ENCODE measurements around the gene KSR2.
A peak's percentile ranks its signal among the peaks of the same experiment; 100 is the strongest.
"Not testable (repeated sequence)": the region's sequence is repeated elsewhere in the genome, so short reads cannot be mapped to it uniquely, and the experiment has no call there.

KSR2 gene

GRCh38 chr12:117684471-117684870 is 284.3 kb downstream of the KSR2 start:
- DNase-seq, result no peak

- no peak for DNase-seq
These were observed 288.5 kb downstream of the KSR2 start for GRCh38 chr12:117680312-117680711.

- no peak for DNase-seq
These were observed 289.0 kb downstream of the KSR2 start for GRCh38 chr12:117679776-117680175.

- no peak for DNase-seq
These were observed 294.0 kb downstream of the KSR2 start for GRCh38 chr12:117674763-117675162.

GRCh38 chr12:117674313-117674712 is 294.5 kb downstream of the KSR2 start:
- no peak for DNase-seq

- peak; percentile 15 for DNase-seq
These were observed 297.1 kb downstream of the KSR2 start for GRCh38 chr12:117671734-117672133.

- no peak for DNase-seq
These were observed 304.6 kb downstream of the KSR2 start for GRCh38 chr12:117664169-117664568.

GRCh38 chr12:117662620-117663395 is 306.0 kb downstream of the KSR2 start:
- no peak for DNase-seq

GRCh38 chr12:117662220-117662619 is 306.6 kb downstream of the KSR2 start:
- no peak for DNase-seq

- DNase-seq, result no peak
These were observed 307.3 kb downstream of the KSR2 start for GRCh38 chr12:117661471-117661870.

GRCh38 chr12:117660896-117661295 is 307.9 kb downstream of the KSR2 start:
- no peak for DNase-seq

- no peak for DNase-seq
These were observed 310.6 kb downstream of the KSR2 start for GRCh38 chr12:117658226-117658625.

- DNase-seq, result no peak
These were observed 319.0 kb downstream of the KSR2 start for GRCh38 chr12:117649796-117650195.

- DNase-seq, result no peak
These were observed 322.3 kb downstream of the KSR2 start for GRCh38 chr12:117646520-117646919.

- DNase-seq, result no peak
These were observed 323.3 kb downstream of the KSR2 start for GRCh38 chr12:117645473-117645872.

GRCh38 chr12:117643971-117644370 is 324.8 kb downstream of the KSR2 start:
- no peak for DNase-seq

GRCh38 chr12:117641885-117642284 is 326.9 kb downstream of the KSR2 start:
- DNase-seq, result no peak

GRCh38 chr12:117640511-117640910 is 328.3 kb downstream of the KSR2 start:
- DNase-seq, result no peak

GRCh38 chr12:117629454-117629853 is 339.3 kb downstream of the KSR2 start:
- DNase-seq, result no peak

GRCh38 chr12:117628711-117629110 is 340.1 kb downstream of the KSR2 start:
- not testable (repeated sequence) for DNase-seq

- peak; percentile 23 for DNase-seq
These were observed 346.0 kb downstream of the KSR2 start for GRCh38 chr12:117622741-117623140.

- DNase-seq, result no peak
These were observed 346.7 kb downstream of the KSR2 start for GRCh38 chr12:117622087-117622486.

GRCh38 chr12:117607778-117608177 is 361.0 kb downstream of the KSR2 start:
- DNase-seq, result no peak

- DNase-seq, result no peak
These were observed 361.8 kb downstream of the KSR2 start for GRCh38 chr12:117606945-117607344.

GRCh38 chr12:117606024-117606423 is 362.8 kb downstream of the KSR2 start:
- DNase-seq, result no peak
